Activated B cell treated with CpG ODN at 0.5 μM for 24 hours (primary cell): ENCODE measurements around the gene CAPN9. TPM values are rescaled to one million over a fixed set of nuclear protein-coding genes. Genes with fewer than 3 reads are reported as not detected.

Experiments used
- ATAC-seq: fragments of 200-7000 bp; cut with Tn5 transposase; one replicate; pipeline ENCODE4 v1.10.0; 2021; ENCODE audit warnings: low read depth, mild to moderate bottlenecking, moderate library complexity
- CTCF ChIA-PET: fragments of 350-600 bp; sonication (Branson Sonifier 250); formaldehyde crosslinking; loops from one replicate; lab custom pipeline; 2021; ENCODE audit warnings: antibody characterized with exemption; lab: Charles Lee
- POLR2A ChIA-PET: fragments of 350-600 bp; sonication (Branson Sonifier 250); formaldehyde crosslinking; loops from one replicate; lab custom pipeline; 2021; ENCODE audit warnings: antibody characterized with exemption; lab: Charles Lee
- DNase-seq: peaks from one replicate; pipeline ENCODE4 v3.0.0; 2022
- H3K27ac Mint-ChIP-seq: one replicate; pipeline ENCODE4 v1.8.0; 2020; ENCODE audit warnings: mixed read lengths
- H3K27me3 Mint-ChIP-seq: one replicate; pipeline ENCODE4 v1.8.0; 2021; ENCODE audit warnings: mixed read lengths
- H3K36me3 Mint-ChIP-seq: one replicate; pipeline ENCODE4 v1.8.0; 2021; ENCODE audit warnings: low read depth, mixed read lengths
- H3K4me1 Mint-ChIP-seq: one replicate; pipeline ENCODE4 v1.8.0; 2021; ENCODE audit warnings: mixed read lengths
- H3K4me3 Mint-ChIP-seq: one replicate; pipeline ENCODE4 v1.8.0; 2020; ENCODE audit warnings: mild to moderate bottlenecking, mixed read lengths
- H3K9me3 Mint-ChIP-seq: one replicate; pipeline ENCODE4 v1.8.0; 2020; ENCODE audit warnings: mixed read lengths
- CTCF ChIP-seq: fragments of 200-600 bp; IDR thresholded peaks from one replicate; pipeline ENCODE4 v1.8.0; 2022; ENCODE audit warnings: antibody characterized with exemption, mild to moderate bottlenecking
- intact Hi-C: fragments of 100-400 bp; cut with micrococcal nuclease; formaldehyde crosslinking; loops from one replicate; pipeline ENCODE4 v1.15.1; 2024
- total RNA-seq: library from RNA; stranded (reverse); gene quantifications from 2 replicates; pipeline ENCODE4 v1.2.3, GENCODE V29; 2022

The CAPN9 gene
- total RNA-seq, 1 donor from 2014 or later, result not detected

DNA sequence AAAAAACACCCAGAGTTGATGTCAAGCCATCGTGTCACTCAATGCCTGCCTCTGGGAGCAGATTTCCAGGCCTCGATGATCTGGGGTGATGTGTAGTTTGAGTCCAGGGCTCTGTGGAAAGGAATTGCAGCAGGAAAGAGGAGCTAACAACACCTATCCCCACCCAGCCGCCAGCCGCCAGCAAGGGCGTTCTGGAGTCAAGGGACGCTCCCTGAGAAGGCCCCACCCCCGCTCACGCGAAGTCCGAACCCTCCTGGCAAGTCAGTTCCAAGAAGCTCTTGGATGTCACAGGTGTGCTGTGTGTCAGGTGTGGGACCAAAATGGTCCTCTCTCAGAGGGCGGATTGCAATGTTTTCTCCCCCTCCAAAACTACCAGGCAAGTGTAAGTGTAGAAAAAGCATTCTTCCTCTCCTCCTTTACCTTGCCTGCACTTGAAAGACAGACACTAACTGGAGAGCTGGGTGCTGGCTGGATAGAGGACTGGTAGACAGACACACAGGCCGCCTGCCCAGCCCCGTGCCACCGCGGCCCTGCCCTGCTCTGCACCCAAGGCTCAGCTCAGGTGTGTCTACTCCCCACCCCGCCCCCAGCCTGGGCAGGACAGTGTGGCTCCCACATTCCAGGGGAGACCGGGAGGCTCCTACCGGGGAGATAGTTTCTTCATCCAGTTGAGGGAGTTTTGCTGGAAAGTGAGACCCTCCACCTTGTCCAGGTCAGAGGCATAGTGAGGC, 41.7 kb upstream of the CAPN9 start:
- Mint-ChIP-seq H3K4me3 (no peak overlapping the region), H3K4me1 (no peaks in the 10 kb centered on the region), H3K36me3 (no peaks in the 10 kb centered on the region), H3K27ac (no peak overlapping the region), H3K27me3 (peaks cover 19% of the 10 kb centered on the region), H3K9me3 (no peaks in the 10 kb centered on the region)
- intact Hi-C loops, result no loop called here
- ATAC-seq (no peak), DNase-seq (no peak)
- POLR2A ChIA-PET, result no interaction called here
- no peak for TF ChIP-seq CTCF
- CTCF ChIA-PET, result no interaction called here

GRCh38 chr1:230706020-230706699, 41.0 kb upstream of the CAPN9 start:
- Mint-ChIP-seq H3K4me3 (no peak overlapping the region), H3K9me3 (no peaks in the 10 kb centered on the region), H3K36me3 (no peaks in the 10 kb centered on the region), H3K27me3 (peaks cover 19% of the 10 kb centered on the region), H3K4me1 (no peaks in the 10 kb centered on the region), H3K27ac (no peak overlapping the region)
- no peak for TF ChIP-seq CTCF
- intact Hi-C loops, result no loop called here
- ChIA-PET CTCF (no interaction called here), POLR2A (no interaction called here)
- no peak for DNase-seq
- ATAC-seq, result no peak

- no peak for ATAC-seq
- Mint-ChIP-seq H3K36me3 (no peaks in the 10 kb centered on the region), H3K27ac (no peak overlapping the region), H3K27me3 (peaks cover 19% of the 10 kb centered on the region), H3K9me3 (no peaks in the 10 kb centered on the region), H3K4me1 (no peaks in the 10 kb centered on the region), H3K4me3 (no peak overlapping the region)
- DNase-seq, result no peak
- ChIA-PET POLR2A (no interaction called here), CTCF (no interaction called here)
- TF ChIP-seq CTCF, result no peak
- intact Hi-C loops, result no loop called here
Measured at GRCh38 chr1:230706887-230707731, 40.1 kb upstream of the CAPN9 start.

GRCh38 chr1:230707732-230708630, 39.2 kb upstream of the CAPN9 start:
- peaks cover 19% of the 10 kb centered on the region for H3K27me3 Mint-ChIP-seq
- DNase-seq (no peak), ATAC-seq (no peak)
- TF ChIP-seq CTCF, result no peak
- no peak overlapping the region for H3K27ac Mint-ChIP-seq
- intact Hi-C loops, result no loop called here
- H3K4me1 Mint-ChIP-seq, result no peaks in the 10 kb centered on the region
- ChIA-PET POLR2A (no interaction called here), CTCF (no interaction called here)
- no peak overlapping the region for H3K4me3 Mint-ChIP-seq
- H3K36me3 Mint-ChIP-seq, result no peaks in the 10 kb centered on the region
- no peaks in the 10 kb centered on the region for H3K9me3 Mint-ChIP-seq
